H1 (cell line): ENCODE measurements around the gene FAIM2. TPM values are rescaled to one million over a fixed set of nuclear protein-coding genes. Genes with fewer than 3 reads are reported as not detected.

Experiments
- CTCF ChIA-PET: fragments of 300-600 bp; sonication (Branson Sonifier 250); formaldehyde crosslinking; loops from one replicate; lab custom pipeline; 2021; ENCODE audit not compliant: partially characterized antibody; lab: Charles Lee
- POLR2A ChIA-PET: fragments of 300-600 bp; sonication (Branson Sonifier 250); formaldehyde crosslinking; loops from one replicate; lab custom pipeline; 2021; ENCODE audit warnings: inconsistent platforms; ENCODE audit not compliant: partially characterized antibody; lab: Charles Lee
- DNase-seq, 2 experiments: peaks; one replicate each; pipeline versions ENCODE4 v3.0.0 to v3.0.0-alpha.2; 2010 to 2022; ENCODE audit warnings: low spot score in 2 of 2, low read depth in 1 of 2, mixed read lengths in 1 of 2
- FAIRE-seq: peaks from 2 replicates; lab custom pipeline; 2011; peaks lifted over from hg19 to GRCh38; lab: Jason Lieb, UNC
- H2AFZ ChIP-seq: 2 replicates; pipeline ENCODE4 v1.8.1; 2012; ENCODE audit warnings: low read length, inconsistent platforms
- H2AK5ac ChIP-seq: 2 replicates; pipeline ENCODE4 v1.6.1; 2013; ENCODE audit warnings: low read depth, low read length
- H2BK120ac ChIP-seq: replicated peaks from 2 replicates; pipeline ENCODE3; 2013; ENCODE audit warnings: low read depth, low read length, inconsistent platforms
- H2BK12ac ChIP-seq: 2 replicates; pipeline ENCODE4 v1.6.1; 2013; ENCODE audit warnings: low read depth, low read length
- H2BK15ac ChIP-seq: 2 replicates; pipeline ENCODE4 v1.6.1; 2013; ENCODE audit warnings: low read length
- H2BK20ac ChIP-seq: 2 replicates; pipeline ENCODE4 v1.6.1; 2013; ENCODE audit warnings: low read length
- H2BK5ac ChIP-seq: 2 replicates; pipeline ENCODE4 v1.6.1; 2013; ENCODE audit warnings: low read depth, low read length
- H3K14ac ChIP-seq: 2 replicates; pipeline ENCODE4 v1.6.1; 2013; ENCODE audit warnings: inconsistent platforms; ENCODE audit not compliant: insufficient read length
- H3K18ac ChIP-seq: 2 replicates; pipeline ENCODE4 v1.6.1; 2013; ENCODE audit warnings: low read length; ENCODE audit errors: extremely low read depth
- H3K23ac ChIP-seq: 2 replicates; pipeline ENCODE4 v1.6.1; 2013; ENCODE audit warnings: inconsistent platforms; ENCODE audit not compliant: insufficient read length
- H3K23me2 ChIP-seq: 2 replicates; pipeline ENCODE4 v1.6.1; 2013; ENCODE audit warnings: low read depth, low read length
- H3K27ac ChIP-seq: 2 replicates; pipeline ENCODE4 v1.6.1; 2011; ENCODE audit warnings: low read depth, low read length, inconsistent platforms
- H3K27me3 ChIP-seq, 4 experiments: replicated peaks in 1 of 4; 1 replicate in 1 of 4; 2 replicates in 3 of 4; pipeline versions ENCODE4 v1.6.1 to v1.8.1; 2011 to 2013; ENCODE audit warnings: low read length in 3 of 4, mild to moderate bottlenecking in 3 of 4, inconsistent platforms in 2 of 4, mixed read lengths in 2 of 4, moderate library complexity in 1 of 4; ENCODE audit not compliant: control insufficient read depth in 3 of 4, insufficient read depth in 3 of 4; ENCODE audit errors: extremely low read depth in 1 of 4
- H3K36me3 ChIP-seq, 4 experiments: 2 replicates each; pipeline versions ENCODE4 v1.6.1 to v1.8.1; 2011 to 2013; ENCODE audit warnings: mild to moderate bottlenecking in 4 of 4, low read length in 3 of 4, moderate library complexity in 2 of 4, control low read depth in 1 of 4, inconsistent platforms in 1 of 4; ENCODE audit not compliant: insufficient read depth in 4 of 4, control insufficient read depth in 2 of 4
- H3K4ac ChIP-seq: replicated peaks from 2 replicates; pipeline ENCODE3; 2013; ENCODE audit warnings: low read length, low read depth, mixed read lengths, inconsistent platforms; ENCODE audit not compliant: insufficient read length
- H3K4me1 ChIP-seq, 4 experiments: replicated peaks in 1 of 4; 1 replicate in 1 of 4; 2 replicates in 3 of 4; pipeline versions ENCODE4 v1.6.1 to v1.8.1; 2011 to 2013; ENCODE audit warnings: low read length in 3 of 4, inconsistent platforms in 2 of 4, mixed read lengths in 1 of 4; ENCODE audit not compliant: insufficient read depth in 4 of 4, control insufficient read depth in 3 of 4
- H3K4me2 ChIP-seq, 2 experiments: 2 replicates each; pipeline versions ENCODE4 v1.6.1 to v1.8.1; 2011 to 2013; ENCODE audit warnings: low read depth in 2 of 2, low read length in 2 of 2, control low read depth in 1 of 2, inconsistent platforms in 1 of 2, mild to moderate bottlenecking in 1 of 2; ENCODE audit not compliant: insufficient read depth in 1 of 2
- H3K4me3 ChIP-seq, 4 experiments: fragments of 200-600, 300-600 bp in 1 of 4; sonication (generic), shearing (Covaris generic), sonication (Bioruptor Twin) in 1 of 4; 2 replicates each; pipeline versions ENCODE4 v1.5.1 to v1.8.1; 2011 to 2016; ENCODE audit warnings: low read length in 4 of 4, low read depth in 3 of 4, control low read depth in 2 of 4, inconsistent platforms in 2 of 4, mild to moderate bottlenecking in 2 of 4, mixed read lengths in 1 of 4, moderate library complexity in 1 of 4; ENCODE audit not compliant: insufficient read depth in 2 of 4; ENCODE audit errors: extremely low read depth in 1 of 4
- H3K56ac ChIP-seq: replicated peaks from 2 replicates; pipeline ENCODE3; 2013; ENCODE audit warnings: low read depth, mild to moderate bottlenecking, mixed read lengths, low read length, inconsistent platforms; ENCODE audit not compliant: insufficient read length
- H3K79me1 ChIP-seq: 2 replicates; pipeline ENCODE4 v1.6.1; 2013; ENCODE audit warnings: low read depth, low read length, control low read depth
- H3K79me2 ChIP-seq, 2 experiments: 2 replicates each; pipeline versions ENCODE4 v1.6.1 to v1.8.1; 2012 to 2013; ENCODE audit warnings: low read length in 2 of 2, mild to moderate bottlenecking in 2 of 2, inconsistent platforms in 1 of 2; ENCODE audit not compliant: insufficient read depth in 2 of 2, control insufficient read depth in 1 of 2
- H3K9ac ChIP-seq, 4 experiments: replicated peaks in 1 of 4; 1 replicate in 1 of 4; 2 replicates in 3 of 4; pipeline versions ENCODE4 v1.6.1 to v1.8.1; 2011 to 2013; ENCODE audit warnings: low read depth in 3 of 4, low read length in 3 of 4, control low read depth in 2 of 4, mild to moderate bottlenecking in 2 of 4, moderate library complexity in 2 of 4, inconsistent platforms in 1 of 4; ENCODE audit errors: extremely low read depth in 1 of 4
- H3K9me3 ChIP-seq, 2 experiments: 2 replicates each; pipeline versions ENCODE4 v1.6.1 to v1.8.1; 2012 to 2013; ENCODE audit warnings: mild to moderate bottlenecking in 2 of 2, moderate library complexity in 2 of 2, control low read depth in 1 of 2, inconsistent platforms in 1 of 2, low read depth in 1 of 2, low read length in 1 of 2, mixed read lengths in 1 of 2; ENCODE audit not compliant: insufficient read depth in 2 of 2
- H4K20me1 ChIP-seq, 2 experiments: replicated peaks in 1 of 2; 2 replicates each; pipeline versions ENCODE3 to v1.8.1; 2011 to 2013; ENCODE audit warnings: inconsistent platforms in 2 of 2, low read length in 2 of 2, mild to moderate bottlenecking in 1 of 2; ENCODE audit not compliant: insufficient read depth in 2 of 2, control insufficient read depth in 1 of 2
- H4K5ac ChIP-seq: 2 replicates; pipeline ENCODE4 v1.6.1; 2013; ENCODE audit warnings: low read length, low read depth, mixed read lengths, inconsistent platforms; ENCODE audit not compliant: insufficient read length
- H4K8ac ChIP-seq: 2 replicates; pipeline ENCODE4 v1.8.0; 2013; ENCODE audit warnings: mild to moderate bottlenecking, moderate library complexity, low read length, inconsistent platforms; ENCODE audit not compliant: insufficient read depth; ENCODE audit errors: extremely low read depth
- H4K91ac ChIP-seq: replicated peaks from 2 replicates; pipeline ENCODE3; 2013; ENCODE audit warnings: low read length, mixed read lengths, inconsistent platforms; ENCODE audit not compliant: insufficient read length
- ASH2L ChIP-seq: fragments of 200-600, 300-600 bp; sonication (generic); IDR thresholded peaks from one replicate; pipeline ENCODE4 v1.7.1; 2017; ENCODE audit warnings: low read length
- CEBPB ChIP-seq: IDR thresholded peaks from 2 replicates; pipeline ENCODE4 v1.6.1; 2012; ENCODE audit warnings: low read depth, low read length
- E2F6 ChIP-seq: IDR thresholded peaks from 2 replicates; pipeline ENCODE4 v1.6.1; 2012; ENCODE audit warnings: inconsistent platforms
- RNF2 ChIP-seq: fragments of 200-900, 300-1000 bp; sonication (generic); IDR thresholded peaks from 2 replicates; pipeline ENCODE4 v1.7.1; 2016; ENCODE audit warnings: borderline replicate concordance, low read depth, mild to moderate bottlenecking, antibody characterized with exemption, low read length; ENCODE audit not compliant: poor library complexity, severe bottlenecking; ENCODE audit errors: missing control alignments
- TCF12 ChIP-seq: IDR thresholded peaks from 2 replicates; pipeline ENCODE4 v1.6.1; 2011; ENCODE audit warnings: low read depth, mild to moderate bottlenecking, low read length
- WGBS, 2 experiments: shearing (Covaris generic) in 1 of 2; methylation state at CpG; one replicate each; pipeline versions ENCODE4 v1.1.6 to v1.1.7; 2013 to 2015; ENCODE audit warnings: low lambda C conversion rate in 2 of 2, mixed read lengths in 2 of 2, inconsistent platforms in 1 of 2, low coverage in 1 of 2, missing lambda C conversion rate in 1 of 2; ENCODE audit not compliant: insufficient replicate concordance in 2 of 2, insufficient coverage in 1 of 2, insufficient read length in 1 of 2; ENCODE audit errors: extremely low coverage in 1 of 2, missing lambda C conversion rate in 1 of 2; 5-methylcytosine and 5-hydroxymethylcytosine counted together
- polyA plus RNA-seq, 7 experiments: library from polyadenylated mRNA; depleted of rRNA in 3 of 7; stranded (reverse) in 5 of 7; unstranded in 2 of 7; fragments of >200 nt in 5 of 7; fragments of 200-250 nt in 2 of 7; gene quantifications; 1 replicate in 5 of 7; 2 replicates in 1 of 7; 4 replicates in 1 of 7; pipeline versions ENCODE4 v1.2.1 to v1.2.3, GENCODE V29; 2011 to 2013; ENCODE audit warnings: missing spikeins in 2 of 7, mixed read lengths in 2 of 7
- total RNA-seq: library from RNA; stranded (reverse); fragmentation: NEBNext Ultra II Directional; extraction: Animal tissue kit (Norgen Biotek cat#: 25700); gene quantifications from 2 replicates; pipeline ENCODE4 v1.2.1, GENCODE V29; 2021
- TF ChIP-seq, protein P1 (sequence below): IDR thresholded peaks from 2 replicates; pipeline ENCODE4 v1.6.1; 2012; ENCODE audit warnings: inconsistent platforms

The FAIM2 gene
- total and polyA plus RNA-seq, 2 of the 8 experiments (the other 6 are each of a cell fraction or from before 2014, with no cell fraction given): 0.89 to 1.3 TPM

- CTCF ChIA-PET: interaction anchor here (0.5 to 1.2 kb wide), 3 partner anchors 18 to 46 kb away, joined by 3 read pairs; no protein-coding TSS in a partner anchor
- FAIRE-seq: no peak
Observed at GRCh38 chr12:49920241-49920914, 16.7 kb upstream of the FAIM2 start.

More at GRCh38 chr12:49920241-49920914, 16.7 kb upstream of the FAIM2 start:
- H3K14ac ChIP-seq: no peak overlapping the region
- H3K27ac ChIP-seq: no peak overlapping the region
- H4K8ac ChIP-seq: no peak overlapping the region
- H3K4ac ChIP-seq: no peak overlapping the region
- H3K18ac ChIP-seq: no peak overlapping the region
- H2BK120ac ChIP-seq: no peak overlapping the region
- H2BK12ac ChIP-seq: no peak overlapping the region
- no peaks in the 10 kb centered on the region; a peak in 1 of 7 replicates for H3K4me1 ChIP-seq
- POLR2A ChIA-PET: interaction anchor here (2.0 kb wide), 1 partner anchor 25 kb away, joined by 4 read pairs; no protein-coding TSS in a partner anchor
- DNase-seq: no peak
- WGBS, 2 experiments: 90% methylated on average over 10 of the region's 12 CpGs; no CpG with 5 or more reads in 1 of the 2 experiments
- H3K36me3 ChIP-seq: no peaks in the 10 kb centered on the region
- H4K5ac ChIP-seq: no peak overlapping the region
- H4K20me1 ChIP-seq: peaks cover 0 to 2% of the 10 kb centered on the region in 2 experiments
- 0 out of 2 replicates have a peak, but pooled peaks cover under 1% of the 10 kb centered on the region for H3K23me2 ChIP-seq
- H3K56ac ChIP-seq: no peak overlapping the region
- no peak overlapping the region for H4K91ac ChIP-seq
- H3K4me3 ChIP-seq: no peak overlapping the region
- no peak overlapping the region for H2BK15ac ChIP-seq
- H3K9ac ChIP-seq: no peak overlapping the region
- H3K79me2 ChIP-seq: no peaks in the 10 kb centered on the region
- H3K79me1 ChIP-seq: 0 out of 2 replicates have a peak, but pooled peaks cover 1% of the 10 kb centered on the region
- H3K23ac ChIP-seq: no peak overlapping the region
- TF ChIP-seq E2F6: no peak
- no peak for TF ChIP-seq RNF2
- TF ChIP-seq, protein P1, sequence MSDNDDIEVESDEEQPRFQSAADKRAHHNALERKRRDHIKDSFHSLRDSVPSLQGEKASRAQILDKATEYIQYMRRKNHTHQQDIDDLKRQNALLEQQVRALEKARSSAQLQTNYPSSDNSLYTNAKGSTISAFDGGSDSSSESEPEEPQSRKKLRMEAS: no peak
- TF ChIP-seq CEBPB: no peak
- no peak for TF ChIP-seq ASH2L
- TF ChIP-seq TCF12: no peak
- no peak overlapping the region for H2BK20ac ChIP-seq
- no peak overlapping the region for H2AFZ ChIP-seq
- H3K9me3 ChIP-seq: no peaks in the 10 kb centered on the region
- H3K27me3 ChIP-seq: no peaks in the 10 kb centered on the region
- H3K4me2 ChIP-seq: no peak overlapping the region
- H2BK5ac ChIP-seq: no peak overlapping the region
- no peak overlapping the region for H2AK5ac ChIP-seq
